Panc1 (cell line): ENCODE data around the gene SCEL. TPM values are rescaled to one million over a fixed set of nuclear protein-coding genes. Genes with fewer than 3 reads are reported as not detected.
"Not testable (repeated sequence)": the region's sequence is repeated elsewhere in the genome, so short reads cannot be mapped to it uniquely, and the experiment has no call there.

Experiments used
- ATAC-seq: fragments of 200-7000 bp; cut with Tn5 transposase; 2 replicates; pipeline ENCODE4 v1.9.1; 2020; ENCODE audit warnings: mild to moderate bottlenecking, moderate library complexity
- BruUV-seq: library from RNA; stranded (reverse); fragments of 400-500 nt; replicated peaks from 2 replicates; lab custom pipeline; 2021; lab: Mats Ljungman, UMichigan
- CTCF ChIA-PET: fragments of 300-600 bp; sonication (Branson Sonifier 250); formaldehyde crosslinking; loops from one replicate; lab custom pipeline; 2022; ENCODE audit warnings: antibody characterized with exemption; lab: Charles Lee
- POLR2A ChIA-PET: fragments of 300-600 bp; sonication (Branson Sonifier 250); formaldehyde crosslinking; loops from one replicate; lab custom pipeline; 2022; ENCODE audit warnings: antibody characterized with exemption; lab: Charles Lee
- DNase-seq: peaks from one replicate; pipeline ENCODE4 v3.0.0-alpha.2; 2010; ENCODE audit warnings: low read depth, low spot score
- H3K27ac ChIP-seq: 2 replicates; pipeline ENCODE4 v1.5.1; 2011; ENCODE audit warnings: mild to moderate bottlenecking, low read length, inconsistent platforms
- H3K27me3 ChIP-seq: fragments of 200-500 bp; sonication (Bioruptor generic); 2 replicates; pipeline ENCODE4 v1.6.0; 2014; ENCODE audit warnings: low read length, inconsistent platforms; ENCODE audit not compliant: control insufficient read depth, insufficient read depth
- H3K36me3 ChIP-seq: fragments of 200-500 bp; sonication (Bioruptor generic); 2 replicates; pipeline ENCODE4 v1.5.1; 2014; ENCODE audit warnings: inconsistent platforms, mild to moderate bottlenecking, low read length, moderate library complexity; ENCODE audit not compliant: control insufficient read depth, insufficient read depth
- H3K4me1 ChIP-seq: 2 replicates; pipeline ENCODE4 v1.5.1; 2011; ENCODE audit warnings: inconsistent platforms, mild to moderate bottlenecking, low read length, moderate library complexity; ENCODE audit not compliant: control insufficient read depth, insufficient read depth
- H3K4me3 ChIP-seq, 2 experiments: 2 replicates each; pipeline ENCODE4 v1.5.1; 2011 to 2012; ENCODE audit warnings: low read depth in 2 of 2, low read length in 2 of 2, mild to moderate bottlenecking in 2 of 2, inconsistent platforms in 1 of 2, moderate library complexity in 1 of 2
- H3K9me3 ChIP-seq: fragments of 200-500 bp; sonication (Bioruptor generic); 2 replicates; pipeline ENCODE4 v1.5.1; 2014; ENCODE audit warnings: low read depth, mild to moderate bottlenecking, inconsistent platforms, low read length, moderate library complexity; ENCODE audit not compliant: control insufficient read depth, insufficient read depth
- POLR2AphosphoS5 ChIP-seq: IDR thresholded peaks from 2 replicates; pipeline ENCODE4 v1.6.1; 2012; ENCODE audit warnings: mild to moderate bottlenecking, low read depth, low read length, moderate library complexity
- REST ChIP-seq, 2 experiments: IDR thresholded peaks; 2 replicates each; pipeline ENCODE4 v1.6.1; 2011 to 2012; ENCODE audit warnings: low read depth in 2 of 2, control low read depth in 1 of 2, low read length in 1 of 2, mild to moderate bottlenecking in 1 of 2, moderate library complexity in 1 of 2; ENCODE audit not compliant: insufficient read depth in 1 of 2
- SIN3A ChIP-seq: IDR thresholded peaks from 2 replicates; pipeline ENCODE4 v1.6.1; 2012; ENCODE audit warnings: low read depth, mild to moderate bottlenecking, low read length, moderate library complexity, borderline replicate concordance; ENCODE audit not compliant: insufficient read depth
- TCF7L2 ChIP-seq: IDR thresholded peaks from 2 replicates; pipeline ENCODE4 v1.6.1; 2011; ENCODE audit warnings: mild to moderate bottlenecking, low read depth, low read length, inconsistent platforms
- in situ Hi-C: cut with HindIII; loops from 2 replicates; pipeline ENCODE4 v1.10.0; 2016; ENCODE audit warnings: low sequenced_read_pairs, low pct_unique_long_range_greater_than_20kb
- intact Hi-C: fragments of 100-400 bp; cut with micrococcal nuclease; formaldehyde crosslinking; loops from one replicate; pipeline ENCODE4 v1.10.0; 2022; ENCODE audit not compliant: unreplicated experiment
- total RNA-seq: library from RNA; stranded (reverse); gene quantifications from one replicate; pipeline ENCODE4 v1.2.1, GENCODE V29; 2021; ENCODE audit not compliant: unreplicated experiment
- TF ChIP-seq, protein P1 (sequence below): fragments of 450-650 bp; IDR thresholded peaks from 2 replicates; pipeline ENCODE4 v1.5.1; 2017; ENCODE audit warnings: mild to moderate bottlenecking

The SCEL gene
- total RNA-seq, 1 experiment from 2014 or later: not detected

DNA sequence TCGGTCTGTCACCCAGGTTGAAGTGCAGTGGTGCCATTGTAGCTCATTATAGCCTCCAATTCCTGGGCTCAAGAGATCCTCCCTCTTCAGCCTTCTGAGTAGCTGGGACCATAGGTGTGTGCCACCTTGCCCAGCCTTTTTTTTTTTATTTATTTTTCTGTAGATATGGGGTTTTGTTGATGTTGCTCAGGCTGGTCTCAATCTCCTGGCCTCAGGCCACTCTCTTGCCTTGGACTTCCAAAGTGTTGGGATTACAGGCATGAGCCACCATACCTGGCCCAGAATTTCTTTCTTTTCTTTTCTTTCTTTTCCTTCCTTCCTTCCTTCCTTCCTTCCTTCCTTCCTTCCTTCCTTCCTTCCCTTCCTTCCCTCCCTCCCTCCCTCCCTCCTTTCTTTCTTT is 16.1 kb upstream of the SCEL start:
- H3K27me3 ChIP-seq, H3K27ac ChIP-seq, H3K9me3 ChIP-seq, H3K4me1 ChIP-seq, CTCF ChIA-PET, ATAC-seq, H3K4me3 ChIP-seq, intact Hi-C loops, BruUV-seq, DNase-seq, in situ Hi-C loops, POLR2A ChIA-PET, H3K36me3 ChIP-seq: not testable (repeated sequence)

DNA sequence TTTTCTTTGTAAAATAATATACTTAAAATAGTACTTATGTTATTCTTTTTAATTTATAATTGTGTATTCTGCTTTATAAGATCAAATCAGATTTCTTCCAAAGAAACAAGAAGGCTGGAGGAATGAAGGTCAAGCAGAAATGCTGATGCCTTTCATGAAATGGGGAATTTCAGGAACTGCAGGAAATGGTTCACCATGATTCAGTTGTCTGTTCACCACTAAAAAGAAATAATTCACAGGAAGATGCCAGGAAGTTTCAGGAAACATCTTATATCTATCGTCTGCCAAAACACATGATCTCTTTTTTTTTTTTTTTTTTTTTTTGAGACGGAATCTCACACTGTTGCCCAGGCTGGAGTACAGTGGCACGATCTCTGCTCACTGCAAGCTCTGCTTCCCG is 15.7 kb upstream of the SCEL start:
- intact Hi-C loops: no loop called here

More for the DNA sequence above, 15.7 kb upstream of the SCEL start:
- ChIA-PET CTCF (no interaction called here), POLR2A (no interaction called here)
- no peak overlapping the region for H3K4me3 ChIP-seq
- no peaks in the 10 kb centered on the region for H3K36me3 ChIP-seq
- no peaks in the 10 kb centered on the region for H3K4me1 ChIP-seq
- no TSS peak for BruUV-seq
- in situ Hi-C loops: no loop called here
- TF ChIP-seq, protein P1, sequence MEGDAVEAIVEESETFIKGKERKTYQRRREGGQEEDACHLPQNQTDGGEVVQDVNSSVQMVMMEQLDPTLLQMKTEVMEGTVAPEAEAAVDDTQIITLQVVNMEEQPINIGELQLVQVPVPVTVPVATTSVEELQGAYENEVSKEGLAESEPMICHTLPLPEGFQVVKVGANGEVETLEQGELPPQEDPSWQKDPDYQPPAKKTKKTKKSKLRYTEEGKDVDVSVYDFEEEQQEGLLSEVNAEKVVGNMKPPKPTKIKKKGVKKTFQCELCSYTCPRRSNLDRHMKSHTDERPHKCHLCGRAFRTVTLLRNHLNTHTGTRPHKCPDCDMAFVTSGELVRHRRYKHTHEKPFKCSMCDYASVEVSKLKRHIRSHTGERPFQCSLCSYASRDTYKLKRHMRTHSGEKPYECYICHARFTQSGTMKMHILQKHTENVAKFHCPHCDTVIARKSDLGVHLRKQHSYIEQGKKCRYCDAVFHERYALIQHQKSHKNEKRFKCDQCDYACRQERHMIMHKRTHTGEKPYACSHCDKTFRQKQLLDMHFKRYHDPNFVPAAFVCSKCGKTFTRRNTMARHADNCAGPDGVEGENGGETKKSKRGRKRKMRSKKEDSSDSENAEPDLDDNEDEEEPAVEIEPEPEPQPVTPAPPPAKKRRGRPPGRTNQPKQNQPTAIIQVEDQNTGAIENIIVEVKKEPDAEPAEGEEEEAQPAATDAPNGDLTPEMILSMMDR: no peak
- no peak for TF ChIP-seq TCF7L2
- TF ChIP-seq POLR2AphosphoS5: no peak
- TF ChIP-seq REST (IDR thresholded peaks at IDR 0.05; ENCODE audit: insufficient read depth in 1 of 2, low read depth in 2 of 2, low read length in 1 of 2): no peak
- TF ChIP-seq SIN3A: no peak
- no peak for DNase-seq
- H3K27me3 ChIP-seq: no peaks in the 10 kb centered on the region
- H3K9me3 ChIP-seq: no peaks in the 10 kb centered on the region
- H3K27ac ChIP-seq: no peak overlapping the region
- ATAC-seq: no peak
